ACHN (cell line): ENCODE measurements around the gene DPYSL3.
"Not testable (repeated sequence)": the region's sequence is repeated elsewhere in the genome, so short reads cannot be mapped to it uniquely, and the experiment has no call there.

Experiments
- DNase-seq: peaks from one replicate; pipeline ENCODE4 v3.0.0-alpha.2; 2015
- in situ Hi-C: cut with HindIII; loops from 2 replicates; pipeline ENCODE4 v1.10.0; 2017; ENCODE audit warnings: low sequenced_read_pairs, low pct_ligation_motif_present, low pct_unique_long_range_greater_than_20kb

Gene DPYSL3

DNA sequence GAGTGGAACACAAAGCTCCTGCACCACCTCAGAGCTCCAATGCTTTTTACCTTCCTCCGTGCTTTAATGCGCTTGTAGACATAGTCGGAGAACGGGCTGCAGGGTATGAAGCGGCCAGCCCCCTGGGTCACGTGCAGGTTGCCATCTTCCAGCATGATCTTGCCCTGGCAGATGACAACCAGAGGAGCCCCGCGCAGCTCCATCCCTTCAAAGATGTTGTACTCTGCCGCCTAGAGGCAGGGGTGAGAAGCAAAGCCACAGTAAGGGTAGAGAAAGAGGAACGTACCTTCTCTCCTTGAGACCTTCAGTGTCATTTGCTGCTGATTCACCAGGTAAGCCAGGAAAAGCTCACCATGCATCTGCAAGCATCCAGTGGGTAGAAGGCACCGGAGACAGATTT lies 112.3 kb downstream of the DPYSL3 start:
- in situ Hi-C loops, result no loop called here
- DNase-seq, result no peak

DNA sequence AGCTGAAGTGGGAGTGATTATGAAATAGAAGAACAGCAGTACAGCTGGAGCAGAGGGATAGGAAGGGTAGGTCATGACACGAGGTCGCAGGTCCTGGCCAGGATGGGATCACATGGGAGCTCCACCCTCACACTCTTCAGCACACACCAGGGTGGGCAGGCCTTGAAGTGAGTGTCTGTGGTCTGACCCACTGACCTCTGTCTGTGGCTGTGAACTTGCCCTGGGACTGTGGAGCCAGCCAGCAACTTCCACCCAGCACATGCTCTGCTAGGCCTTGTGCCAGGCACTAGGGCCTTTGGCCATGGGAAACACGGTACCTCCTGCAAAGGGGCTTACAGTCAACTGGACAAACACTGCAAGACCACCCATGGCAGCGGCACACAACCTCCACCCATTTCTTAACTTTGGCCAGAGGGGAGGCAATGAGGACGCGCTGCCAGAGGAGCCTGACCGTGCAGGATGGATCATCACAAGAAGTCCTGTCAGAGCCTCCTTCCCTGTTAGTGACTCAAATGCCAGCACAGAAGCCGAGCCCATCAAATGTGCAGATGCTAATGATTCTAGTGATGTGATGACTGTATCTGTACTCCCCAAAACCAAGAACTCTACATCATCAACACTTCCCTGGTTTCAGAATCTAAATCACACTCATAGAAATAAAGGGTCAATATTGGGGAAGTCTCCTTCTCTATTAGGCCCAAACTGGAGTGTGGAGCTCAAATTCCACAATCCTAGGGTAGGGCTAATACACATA lies 113.6 kb downstream of the DPYSL3 start:
- in situ Hi-C loops, result no loop called here
- DNase-seq, result no peak

DNA sequence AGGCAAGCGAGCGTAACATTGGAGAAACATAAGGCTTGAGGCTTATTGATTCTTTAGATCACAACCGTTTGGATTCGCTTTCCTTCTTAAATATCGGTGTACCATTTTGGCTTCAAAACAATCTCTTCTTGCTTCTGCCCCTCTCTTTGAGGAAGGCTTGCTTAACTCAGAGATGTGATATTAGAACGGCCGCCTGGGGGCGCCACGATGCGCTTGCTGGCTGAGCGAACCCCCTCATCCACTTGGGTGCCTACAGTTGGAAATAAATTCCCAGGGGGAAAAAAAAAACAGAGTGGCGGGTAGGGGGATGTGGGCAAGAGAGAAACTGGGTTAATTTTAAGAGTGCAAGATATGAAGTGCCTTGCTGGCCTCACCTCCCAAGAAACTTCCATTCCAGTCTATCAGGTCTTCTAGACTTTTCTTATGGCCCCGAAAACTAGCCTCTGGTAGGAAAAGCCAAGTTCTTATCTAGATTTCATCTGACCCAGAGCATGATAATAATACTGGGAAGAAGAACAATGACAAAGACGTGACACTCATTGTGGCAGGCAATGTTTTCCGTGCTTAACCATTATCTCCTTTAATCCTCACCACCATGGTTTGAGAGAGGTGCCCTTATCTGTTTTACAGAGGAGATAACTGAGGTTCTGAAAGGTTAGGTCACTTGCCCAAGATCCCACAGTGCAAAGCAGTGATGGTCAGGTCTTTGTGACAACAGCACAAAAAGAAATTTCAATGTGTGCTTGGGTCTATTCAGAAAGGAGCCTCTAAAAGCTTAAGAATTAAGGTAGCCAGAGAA lies 115.8 kb downstream of the DPYSL3 start:
- no peak for DNase-seq
- in situ Hi-C loops, result no loop called here

DNA sequence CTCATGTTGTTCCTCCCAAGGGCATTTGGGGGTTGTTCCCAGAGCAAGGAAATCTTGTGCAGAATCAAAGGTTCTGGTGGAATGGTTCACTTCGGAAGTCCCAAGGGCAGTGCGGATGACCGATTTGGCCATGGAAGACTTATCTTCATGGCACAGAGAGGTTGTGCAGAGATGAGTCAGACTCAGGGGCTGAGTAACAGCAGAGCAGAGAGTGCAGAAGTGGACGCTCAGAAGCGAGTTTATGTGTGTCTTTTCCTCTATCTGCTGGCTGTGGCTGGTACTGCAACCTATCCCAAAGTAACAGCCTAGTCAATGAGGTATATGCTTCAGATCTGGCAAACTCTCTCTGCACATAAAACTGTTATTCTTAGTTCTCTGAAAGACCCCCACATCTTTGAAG lies 118.1 kb downstream of the DPYSL3 start:
- in situ Hi-C loops, result no loop called here
- DNase-seq, result peak; percentile 75

DNA sequence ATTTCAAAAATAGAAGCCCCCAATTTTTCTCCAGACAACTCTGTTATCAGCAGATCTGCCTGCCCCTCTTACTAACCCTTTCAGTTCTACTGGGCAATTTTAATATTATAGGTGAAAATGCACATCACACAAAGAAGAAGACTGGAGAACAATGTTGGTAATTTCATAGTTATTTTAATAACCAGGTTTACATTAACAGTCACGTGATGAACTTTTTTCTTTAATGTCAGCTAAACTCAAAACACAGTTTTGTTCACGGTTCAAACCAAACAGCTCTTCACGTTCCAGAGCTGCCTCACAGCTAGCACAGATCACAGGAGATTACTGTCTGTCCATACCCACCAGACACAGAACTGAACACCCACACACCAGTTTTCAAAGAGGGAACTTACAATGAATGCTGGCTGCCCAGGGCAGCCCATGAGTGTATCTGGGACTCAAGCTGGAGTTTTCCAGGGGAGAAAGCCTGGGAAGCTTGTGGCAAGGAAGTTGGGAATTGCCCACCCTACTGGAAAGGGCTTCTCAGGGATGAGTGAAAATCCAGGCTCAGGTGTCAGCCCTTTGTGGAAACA lies 119.1 kb downstream of the DPYSL3 start:
- DNase-seq, result no peak
- in situ Hi-C loops, result no loop called here

DNA sequence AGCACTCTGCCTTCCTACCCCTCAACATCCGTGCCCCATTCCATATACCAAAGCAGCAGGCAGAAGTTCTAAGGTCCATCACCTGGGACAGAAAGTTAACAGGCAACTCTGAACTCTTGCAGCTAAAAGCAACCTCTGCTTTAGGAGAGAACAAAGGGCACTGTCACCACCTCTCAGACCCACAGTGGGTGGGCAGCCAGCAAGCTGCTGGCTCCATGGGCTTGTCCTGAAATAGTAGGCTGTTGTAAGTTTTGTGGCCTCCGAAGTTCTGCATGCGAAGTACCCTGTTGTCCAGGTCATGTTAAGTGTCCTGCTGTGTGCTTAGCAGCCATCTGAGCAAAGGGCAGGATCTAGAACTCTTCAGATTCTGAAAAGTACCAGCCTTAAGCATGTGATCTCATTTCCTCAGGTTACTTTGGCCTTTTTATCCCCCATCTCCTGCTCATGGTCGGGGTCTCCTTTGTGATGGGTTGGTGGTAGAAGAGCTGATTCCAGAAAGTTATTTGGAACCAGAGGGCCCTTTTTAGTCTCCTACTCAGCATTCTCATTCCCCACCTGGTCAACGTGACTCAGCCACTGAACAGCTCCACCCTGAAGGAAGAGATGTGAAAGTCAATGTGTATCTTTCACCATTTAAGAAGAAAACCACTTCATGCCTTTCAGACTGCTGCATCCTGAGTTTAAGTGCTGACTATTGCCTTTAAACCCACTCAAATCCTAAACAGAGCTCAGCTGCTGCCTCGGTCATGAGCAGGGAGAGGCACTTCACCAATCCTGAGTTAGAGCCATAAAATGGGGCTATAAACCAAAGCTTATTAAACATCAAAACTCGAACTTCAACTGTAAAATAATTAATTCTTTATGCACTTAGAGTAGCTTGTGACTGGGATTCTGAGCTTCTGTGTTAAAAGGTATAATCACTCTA lies 121.4 kb downstream of the DPYSL3 start:
- DNase-seq, result no peak
- in situ Hi-C loops, result no loop called here

DNA sequence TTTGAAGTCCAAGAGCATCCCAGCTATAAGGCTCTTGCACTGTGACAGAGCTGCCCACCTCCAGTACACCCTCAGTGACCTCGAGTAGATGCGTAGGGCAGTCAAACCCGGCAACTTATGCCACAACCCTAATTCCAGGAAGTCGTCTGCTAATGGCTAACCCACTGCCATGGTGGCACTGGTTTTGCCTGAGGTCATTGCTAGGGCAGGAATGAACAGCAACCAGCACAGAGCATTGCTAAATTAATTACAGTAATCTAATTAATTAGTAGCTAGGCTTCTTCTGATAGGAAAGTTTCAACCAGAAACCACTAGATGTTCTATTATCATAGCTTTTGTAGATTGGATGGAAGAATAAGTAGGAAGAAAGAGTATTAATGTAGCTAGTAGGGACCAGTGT lies 122.8 kb downstream of the DPYSL3 start:
- DNase-seq, result no peak
- in situ Hi-C loops, result no loop called here

DNA sequence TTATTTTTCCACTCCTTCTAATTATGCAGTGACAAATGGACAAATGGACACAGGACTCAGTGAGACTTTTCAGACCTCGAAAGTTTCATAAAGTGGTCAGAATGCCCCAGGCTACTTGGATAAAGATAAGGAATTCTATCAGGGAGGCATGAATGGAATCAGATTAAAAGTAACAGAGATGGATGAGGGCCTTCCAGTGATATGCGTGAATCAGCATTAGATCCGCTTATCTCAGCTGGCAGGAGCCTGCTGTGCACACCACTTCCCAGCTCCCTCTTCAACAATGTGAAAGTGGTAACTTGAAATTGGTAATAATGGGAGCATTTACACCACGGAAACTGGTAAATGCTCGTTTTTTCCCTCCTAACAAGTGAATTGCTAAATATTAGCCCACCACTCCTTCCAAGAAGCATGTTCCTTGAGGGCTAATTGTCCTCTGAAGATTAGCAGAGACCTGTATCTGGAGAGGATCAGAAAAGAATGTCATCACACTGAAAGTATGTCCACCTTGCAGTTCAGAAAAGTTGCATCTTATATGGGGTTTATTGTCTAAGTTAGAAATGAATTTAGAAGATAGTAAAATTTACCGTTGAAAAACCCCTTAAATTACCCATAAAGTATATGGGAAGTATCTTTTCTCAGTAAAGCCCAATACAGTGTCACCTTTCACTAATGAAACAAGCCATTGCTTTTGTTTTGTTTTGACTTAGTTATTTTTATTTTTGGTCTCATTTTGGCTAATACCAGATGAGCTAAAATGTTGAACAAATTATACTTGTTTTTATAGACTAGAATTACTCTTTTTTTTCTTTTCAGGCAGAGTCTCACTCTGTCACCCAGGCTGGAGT lies 125.3 kb downstream of the DPYSL3 start:
- in situ Hi-C loops, result no loop called here
- DNase-seq, result no peak

DNA sequence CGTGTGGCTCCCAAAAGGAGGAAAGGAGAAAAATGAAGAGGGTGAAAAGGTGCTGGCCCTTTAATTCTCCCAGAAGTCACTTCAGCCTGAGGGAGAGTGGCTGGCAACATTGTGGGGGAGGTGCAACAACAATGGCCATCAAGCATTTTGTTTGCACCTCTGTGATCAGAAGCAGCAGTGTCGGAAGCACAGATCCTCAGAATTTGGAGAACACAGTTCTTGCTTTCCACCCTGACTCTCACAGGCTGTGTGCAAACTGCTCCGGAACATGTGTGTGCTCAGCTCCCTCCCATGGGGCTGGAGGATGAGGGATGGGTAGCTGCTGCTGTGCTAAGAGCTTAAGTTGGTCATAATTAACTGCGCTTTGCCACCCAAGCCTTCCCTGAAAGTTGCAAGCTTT lies 127.1 kb downstream of the DPYSL3 start:
- in situ Hi-C loops, result no loop called here
- no peak for DNase-seq

DNA sequence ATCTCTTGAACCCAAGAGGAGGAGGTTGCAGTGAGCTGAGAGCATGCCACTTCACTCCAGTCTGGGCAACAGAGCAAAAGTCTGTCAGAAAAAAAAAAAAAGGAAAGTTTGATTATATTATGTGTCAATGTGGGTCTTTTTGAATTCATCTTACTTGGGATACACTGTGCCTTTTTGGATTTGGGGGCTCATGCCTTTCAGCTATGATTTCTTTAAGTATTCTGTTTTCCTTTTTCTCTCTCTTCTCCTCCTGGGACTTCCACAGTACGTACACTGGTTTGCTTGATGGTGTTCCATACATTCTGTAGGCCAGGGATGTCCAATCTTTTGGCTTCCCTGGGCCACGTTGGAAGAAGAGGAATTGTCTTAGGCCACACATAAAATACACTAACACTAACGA lies 128.3 kb downstream of the DPYSL3 start:
- no peak for DNase-seq
- in situ Hi-C loops, result no loop called here

DNA sequence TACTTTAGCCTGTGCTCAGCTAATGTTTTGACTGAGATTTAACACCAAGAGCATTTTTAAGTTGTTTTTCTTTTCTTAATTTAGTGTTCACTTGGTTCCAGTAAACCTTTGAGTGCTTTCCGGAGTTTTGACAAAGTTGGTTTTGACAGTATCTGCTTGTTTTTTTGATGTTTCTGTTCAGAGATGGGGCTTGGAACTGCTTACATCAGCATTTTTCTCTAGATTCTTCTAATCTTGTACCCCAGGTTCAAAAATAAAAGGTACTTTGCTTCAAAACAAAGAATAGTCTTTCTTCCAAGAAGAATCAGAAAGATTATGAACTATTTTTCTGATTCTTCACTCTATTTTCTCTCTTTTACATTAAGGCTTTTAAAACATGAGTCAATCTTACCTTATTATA lies 132.2 kb downstream of the DPYSL3 start:
- in situ Hi-C loops, result no loop called here
- no peak for DNase-seq

DNA sequence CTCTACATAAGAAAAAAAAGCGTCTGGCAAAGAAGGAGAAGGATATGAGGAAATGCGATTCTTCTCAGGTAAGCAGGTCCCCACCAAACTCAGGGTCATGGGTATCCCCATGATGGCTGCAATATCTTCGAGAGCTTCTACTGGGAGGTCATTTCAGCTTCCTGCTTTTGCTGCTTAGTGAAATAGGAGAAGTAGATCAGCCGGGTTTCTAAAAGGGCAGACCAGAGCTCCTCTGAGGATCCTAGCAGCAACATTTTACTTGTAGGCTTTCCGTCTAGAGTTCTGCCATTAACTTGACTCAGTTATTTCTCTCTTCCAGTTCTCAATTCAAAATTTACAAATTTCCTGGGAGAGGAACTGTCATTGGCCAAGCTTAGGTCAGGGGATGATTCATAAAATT lies 134.7 kb downstream of the DPYSL3 start:
- in situ Hi-C loops, result no loop called here
- no peak for DNase-seq

DNA sequence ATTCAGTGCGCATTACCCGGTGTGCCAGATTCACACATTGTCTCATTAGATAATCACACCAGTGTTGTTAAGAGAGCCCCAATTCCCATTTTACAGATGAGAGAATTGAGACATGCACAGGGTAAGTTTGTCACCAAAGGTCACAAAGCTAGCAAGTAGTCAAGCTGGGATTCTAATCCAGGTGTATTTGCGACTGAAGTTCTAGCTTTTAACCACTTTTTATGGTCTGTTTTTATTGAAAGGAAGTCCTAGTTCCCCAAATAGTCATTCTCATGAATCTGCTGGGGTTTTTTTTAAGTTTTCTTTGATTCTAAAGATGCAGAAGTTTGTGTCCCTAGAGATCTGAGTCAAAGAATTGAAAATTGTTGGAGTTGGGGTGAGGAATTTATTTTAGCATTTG lies 136.5 kb downstream of the DPYSL3 start:
- no peak for DNase-seq
- in situ Hi-C loops, result no loop called here

DNA sequence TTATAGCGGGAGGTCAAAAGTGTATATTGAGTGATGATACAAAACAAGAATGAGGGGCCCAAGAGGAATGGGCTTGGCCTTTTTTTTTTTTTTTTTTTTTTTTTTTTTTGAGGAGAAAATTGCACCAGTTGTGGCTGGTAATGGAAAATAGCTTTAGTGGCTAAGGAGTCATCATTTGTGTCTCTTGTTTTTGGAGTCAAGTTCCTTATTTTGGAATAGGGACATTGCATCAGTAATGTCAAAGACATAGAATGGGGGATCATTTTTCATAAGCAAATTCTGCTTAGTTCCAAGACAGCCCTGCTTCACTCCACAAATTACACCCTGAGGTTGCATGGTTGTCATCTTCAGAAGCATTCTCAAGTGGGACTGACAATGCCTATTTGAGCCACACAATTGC lies 137.7 kb downstream of the DPYSL3 start:
- no peak for DNase-seq
- in situ Hi-C loops, result no loop called here

DNA sequence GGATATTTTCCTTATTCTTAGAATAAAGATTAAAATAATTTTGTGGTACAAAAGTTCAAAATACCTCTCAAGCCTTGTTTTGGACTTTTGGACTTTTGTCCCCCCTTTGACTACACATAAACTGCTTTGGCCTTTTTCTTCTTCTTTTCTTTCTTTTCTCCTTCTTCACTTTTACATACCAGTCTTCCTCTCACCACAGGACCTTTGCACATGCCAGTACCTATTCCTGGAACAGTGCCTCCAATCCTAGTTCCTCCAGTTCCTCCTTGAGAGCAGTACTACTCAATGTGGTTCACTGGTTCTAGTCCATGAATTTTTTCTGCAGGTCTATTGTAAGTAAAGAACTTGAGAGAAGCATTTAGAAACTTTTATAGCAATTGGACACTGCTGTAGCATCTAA lies 138.6 kb downstream of the DPYSL3 start:
- DNase-seq, result no peak
- in situ Hi-C loops, result no loop called here

DNA sequence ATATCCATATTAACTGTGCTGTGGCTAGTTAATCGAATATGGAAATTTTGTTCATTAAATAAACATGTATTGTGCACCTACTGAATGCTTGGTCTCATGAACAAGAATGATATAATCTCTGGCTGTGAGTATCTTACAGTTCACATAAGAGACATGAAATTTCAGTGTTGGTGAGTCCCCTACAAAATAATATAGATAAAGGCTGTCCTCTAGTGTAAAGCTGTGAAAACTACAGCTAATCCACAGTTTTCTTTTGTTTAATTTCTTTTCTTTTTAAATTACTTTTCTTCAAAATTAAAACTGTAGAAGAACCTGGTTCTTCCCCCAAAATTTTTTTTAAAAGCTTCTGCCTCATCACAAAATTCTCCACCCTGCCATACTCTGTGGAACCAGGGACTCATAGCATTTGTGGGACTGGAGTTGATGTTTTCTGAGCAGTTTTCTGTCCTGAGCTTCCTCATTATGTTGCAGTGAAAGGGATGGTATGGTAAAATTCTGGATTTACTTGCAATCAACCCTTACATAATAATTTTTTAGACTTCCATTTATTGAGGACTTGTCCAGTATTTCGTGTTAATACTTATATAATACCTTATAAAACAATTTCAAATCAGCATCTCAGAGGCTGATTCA lies 140.0 kb downstream of the DPYSL3 start:
- in situ Hi-C loops, result no loop called here
- peak; percentile 16 for DNase-seq

DNA sequence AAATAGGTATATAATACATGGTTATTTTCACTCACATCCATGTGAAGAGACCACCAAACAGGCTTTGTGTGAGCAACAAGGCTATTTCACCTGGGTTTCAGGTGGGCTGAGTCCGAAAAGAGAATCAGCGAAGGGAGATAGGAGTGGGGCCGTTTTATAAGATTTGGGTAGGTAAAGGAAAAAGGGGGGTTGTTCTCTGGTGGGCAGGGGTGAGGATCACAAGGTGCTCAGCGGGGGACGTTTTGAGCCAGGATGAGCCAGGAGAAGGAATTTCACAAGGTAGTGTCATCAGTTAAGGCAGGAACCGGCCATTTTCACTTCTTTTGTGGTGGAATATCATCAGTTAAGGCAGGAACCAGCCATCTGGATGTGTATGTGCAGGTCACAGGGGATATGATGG lies 142.5 kb downstream of the DPYSL3 start:
- in situ Hi-C loops, DNase-seq: not testable (repeated sequence)
